IMR-90 (cell line): ENCODE data around the gene NAPA. TPM values are rescaled to one million over a fixed set of nuclear protein-coding genes. Genes with fewer than 3 reads are reported as not detected.

Source experiments
- ATAC-seq: fragments of 200-7000 bp; cut with Tn5 transposase; 2 replicates; pipeline ENCODE4 v1.9.1; 2020; ENCODE audit warnings: low read depth, mild to moderate bottlenecking, moderate library complexity
- BruUV-seq: library from RNA; stranded (reverse); fragments of 400-500 nt; replicated peaks from 2 replicates; lab custom pipeline; 2021; lab: Mats Ljungman, UMichigan
- CTCF ChIA-PET: fragments of 300-600 bp; formaldehyde crosslinking; extraction: SDS; loops from one replicate; lab custom pipeline; 2021; ENCODE audit warnings: antibody characterized with exemption; lab: Yijun Ruan, JAX
- POLR2A ChIA-PET: fragments of 300-600 bp; sonication (Branson Sonifier 250); formaldehyde crosslinking; loops from one replicate; lab custom pipeline; 2022; ENCODE audit warnings: antibody characterized with exemption; ENCODE audit not compliant: unreplicated experiment; lab: Charles Lee
- DNase-seq: peaks from one replicate; pipeline ENCODE4 v3.0.0; 2013
- H2AFZ ChIP-seq: replicated peaks from 2 replicates; pipeline ENCODE3; 2013; ENCODE audit warnings: low read length, mild to moderate bottlenecking; ENCODE audit not compliant: poor library complexity
- H2AK5ac ChIP-seq: 2 replicates; pipeline ENCODE4 v1.6.1; 2013; ENCODE audit warnings: low read depth, low read length, inconsistent platforms
- H2AK9ac ChIP-seq: replicated peaks from 2 replicates; pipeline ENCODE3; 2013; ENCODE audit warnings: mild to moderate bottlenecking, low read depth, low read length, moderate library complexity; ENCODE audit not compliant: poor library complexity
- H2BK120ac ChIP-seq: 2 replicates; pipeline ENCODE4 v1.6.1; 2013; ENCODE audit warnings: low read depth, low read length, inconsistent platforms
- H2BK15ac ChIP-seq: 3 replicates; pipeline ENCODE4 v1.6.1; 2013; ENCODE audit warnings: low read depth, low read length, inconsistent platforms
- H2BK20ac ChIP-seq: 2 replicates; pipeline ENCODE4 v1.6.1; 2013; ENCODE audit warnings: low read depth, mild to moderate bottlenecking, inconsistent platforms, low read length, moderate library complexity
- H2BK5ac ChIP-seq: 2 replicates; pipeline ENCODE4 v1.6.1; 2013; ENCODE audit warnings: mild to moderate bottlenecking, low read depth, low read length, inconsistent platforms; ENCODE audit not compliant: poor library complexity, severe bottlenecking
- H3K14ac ChIP-seq: replicated peaks from 2 replicates; pipeline ENCODE4 v1.6.1; 2013; ENCODE audit warnings: low read depth, low read length, inconsistent platforms
- H3K18ac ChIP-seq: 2 replicates; pipeline ENCODE4 v1.6.1; 2013; ENCODE audit warnings: low read depth, low read length, control low read depth
- H3K23ac ChIP-seq: 2 replicates; pipeline ENCODE4 v1.6.1; 2013; ENCODE audit warnings: low read depth, low read length, inconsistent platforms
- H3K27ac ChIP-seq: 2 replicates; pipeline ENCODE4 v1.5.1; 2013; ENCODE audit warnings: mild to moderate bottlenecking, control low read depth, low read length; ENCODE audit not compliant: insufficient read depth
- H3K27me3 ChIP-seq: 2 replicates; pipeline ENCODE4 v1.6.1; 2013; ENCODE audit warnings: low read length; ENCODE audit not compliant: control insufficient read depth, insufficient read depth
- H3K36me3 ChIP-seq: 2 replicates; pipeline ENCODE4 v1.6.1; 2013; ENCODE audit warnings: low read length, mixed read lengths; ENCODE audit not compliant: control insufficient read depth, insufficient read depth
- H3K4ac ChIP-seq: 2 replicates; pipeline ENCODE4 v1.6.1; 2013; ENCODE audit warnings: low read depth, low read length, inconsistent platforms
- H3K4me1 ChIP-seq: 2 replicates; pipeline ENCODE4 v1.6.1; 2013; ENCODE audit warnings: low read length, mixed read lengths; ENCODE audit not compliant: control insufficient read depth, insufficient read depth
- H3K4me2 ChIP-seq: 2 replicates; pipeline ENCODE4 v1.6.1; 2013; ENCODE audit warnings: low read depth, mild to moderate bottlenecking, control low read depth, low read length, moderate library complexity
- H3K4me3 ChIP-seq: 2 replicates; pipeline ENCODE4 v1.5.1; 2013; ENCODE audit warnings: low read depth, mild to moderate bottlenecking, control low read depth, low read length, moderate library complexity; ENCODE audit not compliant: insufficient read depth
- H3K56ac ChIP-seq: 2 replicates; pipeline ENCODE4 v1.6.1; 2013; ENCODE audit warnings: low read length, inconsistent platforms; ENCODE audit not compliant: insufficient read depth; ENCODE audit errors: extremely low read depth
- H3K79me1 ChIP-seq, 2 experiments: 2 replicates each; pipeline ENCODE4 v1.6.1; 2013; ENCODE audit warnings: low read length in 2 of 2, inconsistent platforms in 1 of 2, low read depth in 1 of 2
- H3K9ac ChIP-seq: 2 replicates; pipeline ENCODE4 v1.6.1; 2013; ENCODE audit warnings: low read depth, low read length, control low read depth
- H3K9me1 ChIP-seq: 2 replicates; pipeline ENCODE4 v1.6.1; 2013; ENCODE audit warnings: low read length, inconsistent platforms; ENCODE audit not compliant: insufficient read depth
- H3K9me3 ChIP-seq: 2 replicates; pipeline ENCODE4 v1.6.1; 2013; ENCODE audit warnings: low read length; ENCODE audit not compliant: control insufficient read depth, insufficient read depth
- H4K20me1 ChIP-seq: 2 replicates; pipeline ENCODE4 v1.6.1; 2013; ENCODE audit warnings: low read length, inconsistent platforms; ENCODE audit not compliant: insufficient read depth
- H4K5ac ChIP-seq: 2 replicates; pipeline ENCODE4 v1.6.1; 2013; ENCODE audit warnings: mild to moderate bottlenecking, low read depth, low read length, control low read depth
- H4K8ac ChIP-seq, 2 experiments: 2 replicates each; pipeline ENCODE4 v1.6.1; 2013; ENCODE audit warnings: low read depth in 2 of 2, low read length in 2 of 2, control low read depth in 1 of 2, inconsistent platforms in 1 of 2
- H4K91ac ChIP-seq: 2 replicates; pipeline ENCODE4 v1.6.1; 2013; ENCODE audit warnings: low read depth, low read length, inconsistent platforms; ENCODE audit not compliant: insufficient read depth
- CEBPB ChIP-seq: IDR thresholded peaks from 2 replicates; pipeline ENCODE4 v1.6.1; 2012; ENCODE audit warnings: low read depth, low read length, improper control_type of control experiment
- ELK1 ChIP-seq: fragments of 150-350 bp; IDR thresholded peaks from 2 replicates; pipeline ENCODE4 v1.6.1; 2016; ENCODE audit warnings: low read depth, mild to moderate bottlenecking, low read length, moderate library complexity, borderline replicate concordance
- MAZ ChIP-seq: IDR thresholded peaks from 2 replicates; pipeline ENCODE4 v1.6.1; 2012; ENCODE audit warnings: low read depth, mild to moderate bottlenecking, low read length, improper control_type of control experiment, moderate library complexity, borderline replicate concordance
- POLR2A ChIP-seq: IDR thresholded peaks from 2 replicates; pipeline ENCODE4 v1.6.1; 2012; ENCODE audit warnings: mild to moderate bottlenecking, low read depth, low read length
- RAD21 ChIP-seq: IDR thresholded peaks from 2 replicates; pipeline ENCODE4 v1.6.1; 2012; ENCODE audit warnings: low read length, improper control_type of control experiment
- WGBS, 2 experiments: methylation state at CpG; one replicate each; pipeline versions ENCODE4 v1.1.5 to v1.1.7; 2013; ENCODE audit warnings: missing lambda C conversion rate in 2 of 2; ENCODE audit not compliant: insufficient read length in 1 of 2; ENCODE audit errors: extremely low coverage in 2 of 2; 5-methylcytosine and 5-hydroxymethylcytosine counted together
- dilution Hi-C: fragments of 300-500 bp; cut with HindIII; formaldehyde crosslinking; loops from one replicate; pipeline ENCODE4 v1.14.3; 2018; ENCODE audit warnings: low sequenced_read_pairs; ENCODE audit not compliant: unreplicated experiment
- in situ Hi-C: fragments of 300-500 bp; cut with MboI; formaldehyde crosslinking; loops from 3 replicates; pipeline ENCODE4 v1.14.3; 2019; ENCODE audit warnings: low sequenced_read_pairs, inconsistent platforms, mixed read lengths
- intact Hi-C: fragments of 100-400 bp; cut with micrococcal nuclease; formaldehyde crosslinking; loops from 2 replicates; pipeline ENCODE4 v1.10.0; 2022
- polyA plus RNA-seq, 3 experiments: library from polyadenylated mRNA; depleted of rRNA; stranded (reverse); fragments of >200 nt; gene quantifications; 2 replicates each; pipeline ENCODE4 v1.2.3, GENCODE V29; 2012; ENCODE audit warnings: low replicate concordance in 1 of 3
- total RNA-seq: library from RNA; depleted of rRNA; stranded (reverse); fragments of >200 nt; gene quantifications from 2 replicates; pipeline ENCODE4 v1.2.3, GENCODE V29; 2012
- TF ChIP-seq, protein P1 (sequence below): conservative IDR thresholded peaks from 2 replicates; pipeline ENCODE4 v1.5.1; 2012; ENCODE audit warnings: mild to moderate bottlenecking, low read depth, low read length, improper control_type of control experiment
- TF ChIP-seq, protein P2 (sequence below): fragments of 150-350 bp; IDR thresholded peaks from 2 replicates; pipeline ENCODE4 v1.6.1; 2017; ENCODE audit warnings: mild to moderate bottlenecking, antibody characterized with exemption, low read length, low read depth

Gene NAPA
- total and polyA plus RNA-seq, 2 of the 4 experiments (the other 2 are of a cell fraction), result 76.4 to 126 TPM

DNA sequence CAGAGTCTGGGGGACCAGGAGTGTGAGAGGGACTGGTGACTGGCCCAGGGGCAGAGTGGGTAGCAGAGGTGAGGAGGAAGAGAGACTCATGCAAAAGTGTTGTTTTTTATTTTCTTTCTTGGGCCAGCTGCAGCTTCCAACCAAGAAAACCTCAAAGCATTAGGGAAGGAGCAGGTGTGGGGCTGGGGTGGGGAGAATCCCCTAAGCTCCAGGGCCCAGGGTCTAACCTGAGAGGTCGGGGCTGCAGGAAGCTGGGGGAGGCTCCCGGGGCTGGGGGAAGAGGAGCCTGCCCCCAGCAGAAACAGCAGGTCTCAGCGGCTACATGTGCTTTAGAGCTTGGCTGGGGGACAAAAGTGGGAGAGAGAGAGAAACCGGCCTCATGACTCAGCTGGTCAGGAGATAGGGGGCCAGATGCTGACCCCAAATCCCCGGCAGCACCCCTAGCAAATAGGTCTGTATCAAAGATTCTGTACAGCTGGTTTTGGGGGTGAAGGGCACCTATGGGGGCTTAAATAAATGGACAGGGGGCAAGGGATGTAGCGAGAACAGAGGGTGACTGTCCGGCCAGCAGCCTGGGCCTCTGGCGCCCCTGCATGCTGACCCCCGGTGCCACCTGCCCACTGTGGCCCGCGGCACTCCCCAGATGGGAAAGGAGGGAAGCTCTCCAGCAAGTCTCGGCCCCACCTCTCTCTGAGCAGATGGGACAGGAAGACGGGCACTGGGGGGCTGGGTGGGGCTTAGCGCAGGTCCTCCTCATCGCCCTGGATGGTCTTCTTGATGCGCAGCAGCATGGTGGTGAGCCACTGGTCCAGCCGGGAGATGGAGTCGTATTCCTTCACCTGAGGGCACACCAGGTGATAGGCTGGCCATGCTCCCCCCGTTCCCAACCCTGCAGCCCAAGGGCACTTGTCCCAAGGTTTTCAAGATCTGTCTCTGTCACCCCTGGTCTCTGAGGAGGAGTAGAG lies 27.0 kb downstream of the NAPA start:
- Histone ChIP-seq H3K27me3 (no peaks in the 10 kb centered on the region), H3K79me1 (peaks cover 0 to 24% of the 10 kb centered on the region in 2 experiments; a peak in 2 of 4 replicates), H4K5ac (no peak overlapping the region), H3K14ac (no peak overlapping the region), H4K20me1 (peaks cover 6% of the 10 kb centered on the region; the same call in 1 of the 2 replicates), H3K36me3 (peaks cover 39% of the 10 kb centered on the region), H2BK15ac (no peak overlapping the region), H2BK5ac (no peak overlapping the region), H3K23ac (no peak overlapping the region), H2AFZ (no peak overlapping the region), H4K91ac (no peak overlapping the region), H3K56ac (no peak overlapping the region), H3K9me1 (peaks cover 6% of the 10 kb centered on the region; the same call in 1 of the 2 replicates), H3K4me2 (no peak overlapping the region), H3K4ac (no peak overlapping the region), H3K27ac (no peak overlapping the region), H3K9ac (no peak overlapping the region), H2BK120ac (no peak overlapping the region), H3K9me3 (no peaks in the 10 kb centered on the region), H3K4me3 (no peak overlapping the region), H2AK9ac (no peak overlapping the region), H4K8ac (no peak overlapping the region), H2AK5ac (no peak overlapping the region), H3K4me1 (peaks cover 2% of the 10 kb centered on the region; the same call in 1 of the 2 replicates), H2BK20ac (no peak overlapping the region), H3K18ac (no peak overlapping the region)
- 77% methylated on average over 3 of the region's 19 CpGs; no CpG with 5 or more reads in 1 of the 2 experiments for WGBS, 2 experiments
- TF ChIP-seq MAZ, result no peak
- TF ChIP-seq, protein P1, sequence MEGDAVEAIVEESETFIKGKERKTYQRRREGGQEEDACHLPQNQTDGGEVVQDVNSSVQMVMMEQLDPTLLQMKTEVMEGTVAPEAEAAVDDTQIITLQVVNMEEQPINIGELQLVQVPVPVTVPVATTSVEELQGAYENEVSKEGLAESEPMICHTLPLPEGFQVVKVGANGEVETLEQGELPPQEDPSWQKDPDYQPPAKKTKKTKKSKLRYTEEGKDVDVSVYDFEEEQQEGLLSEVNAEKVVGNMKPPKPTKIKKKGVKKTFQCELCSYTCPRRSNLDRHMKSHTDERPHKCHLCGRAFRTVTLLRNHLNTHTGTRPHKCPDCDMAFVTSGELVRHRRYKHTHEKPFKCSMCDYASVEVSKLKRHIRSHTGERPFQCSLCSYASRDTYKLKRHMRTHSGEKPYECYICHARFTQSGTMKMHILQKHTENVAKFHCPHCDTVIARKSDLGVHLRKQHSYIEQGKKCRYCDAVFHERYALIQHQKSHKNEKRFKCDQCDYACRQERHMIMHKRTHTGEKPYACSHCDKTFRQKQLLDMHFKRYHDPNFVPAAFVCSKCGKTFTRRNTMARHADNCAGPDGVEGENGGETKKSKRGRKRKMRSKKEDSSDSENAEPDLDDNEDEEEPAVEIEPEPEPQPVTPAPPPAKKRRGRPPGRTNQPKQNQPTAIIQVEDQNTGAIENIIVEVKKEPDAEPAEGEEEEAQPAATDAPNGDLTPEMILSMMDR, result no peak
- no peak for TF ChIP-seq POLR2A
- no peak for TF ChIP-seq RAD21
- TF ChIP-seq ELK1, result no peak
- TF ChIP-seq CEBPB, result no peak
- TF ChIP-seq, protein P2, sequence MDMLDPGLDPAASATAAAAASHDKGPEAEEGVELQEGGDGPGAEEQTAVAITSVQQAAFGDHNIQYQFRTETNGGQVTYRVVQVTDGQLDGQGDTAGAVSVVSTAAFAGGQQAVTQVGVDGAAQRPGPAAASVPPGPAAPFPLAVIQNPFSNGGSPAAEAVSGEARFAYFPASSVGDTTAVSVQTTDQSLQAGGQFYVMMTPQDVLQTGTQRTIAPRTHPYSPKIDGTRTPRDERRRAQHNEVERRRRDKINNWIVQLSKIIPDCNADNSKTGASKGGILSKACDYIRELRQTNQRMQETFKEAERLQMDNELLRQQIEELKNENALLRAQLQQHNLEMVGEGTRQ, result no peak
- in situ Hi-C loops, result no loop called here
- no peak for ATAC-seq
- POLR2A ChIA-PET, result interaction anchor here (0.5 to 0.6 kb wide), 2 partner anchors 129 to 137 kb away, joined by 4 to 6 read pairs; no protein-coding TSS in a partner anchor
- BruUV-seq, result TSS peak; percentile 68
- dilution Hi-C loops, result no loop called here
- DNase-seq, result no peak
- CTCF ChIA-PET, result no interaction called here
- intact Hi-C loops, result no loop called here
